HG02678 (cell line): ENCODE measurements around the gene SEL1L3.
A peak's percentile ranks its signal among the peaks of the same experiment; 100 is the strongest.
"Not testable (repeated sequence)": the region's sequence is repeated elsewhere in the genome, so short reads cannot be mapped to it uniquely, and the experiment has no call there.

ENCODE experiments used
- ATAC-seq: cut with Tn5 transposase; IDR thresholded peaks from one replicate; pipeline ENCODE4 v1.9.1; 2021; ENCODE audit warnings: mild to moderate bottlenecking, moderate library complexity; ENCODE audit not compliant: unreplicated experiment

Gene SEL1L3

GRCh38 chr4:25879991-25880651 is 17.3 kb upstream of the SEL1L3 start:
- peak; percentile 64 for ATAC-seq

DNA sequence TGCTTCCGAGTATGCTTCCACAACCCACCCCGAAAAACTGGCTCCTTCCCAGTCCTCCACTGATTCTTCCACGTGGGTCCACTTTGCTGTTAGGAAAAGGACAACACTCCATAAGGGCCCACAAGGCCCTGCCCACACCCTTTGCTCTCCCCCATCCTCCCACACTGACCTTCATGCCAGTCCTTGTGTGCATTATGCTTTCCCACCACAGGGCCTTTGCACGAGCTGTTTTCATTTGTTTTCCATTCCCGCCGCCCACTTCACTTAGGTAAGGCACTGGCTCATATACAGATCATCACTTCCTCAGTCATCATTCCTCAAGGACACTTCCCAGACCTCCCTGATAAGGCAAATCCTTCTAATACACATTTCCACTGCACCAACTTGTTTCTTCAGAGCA is 16.8 kb upstream of the SEL1L3 start:
- no peak for ATAC-seq

DNA sequence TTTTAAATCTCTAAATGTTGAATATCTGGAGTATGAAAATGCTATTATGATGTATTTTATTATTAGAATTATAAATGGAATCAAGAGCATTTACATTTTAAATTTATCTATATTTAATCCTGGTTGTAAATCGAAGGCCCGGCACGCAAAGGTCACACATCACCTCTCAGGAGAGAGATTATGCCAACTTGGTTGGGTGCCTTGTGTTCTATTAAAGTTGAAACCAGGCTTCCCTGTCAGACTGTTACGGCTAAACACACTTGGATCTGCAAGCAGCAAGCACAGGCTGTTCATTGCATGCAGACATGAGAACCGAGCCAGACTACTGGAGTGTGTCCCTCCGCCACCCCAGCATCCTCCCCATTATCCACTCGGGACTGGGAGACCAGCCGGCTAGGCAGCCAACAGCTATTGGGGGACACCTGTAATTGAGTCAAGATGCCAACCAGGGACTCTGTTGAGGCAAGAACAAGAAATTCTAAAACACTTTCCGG is 16.4 kb upstream of the SEL1L3 start:
- ATAC-seq: no peak

GRCh38 chr4:25878676-25879075 is 15.9 kb upstream of the SEL1L3 start:
- ATAC-seq: no peak

- ATAC-seq: peak; percentile 45
These were observed 12.5 kb upstream of the SEL1L3 start for GRCh38 chr4:25875281-25875745.

DNA sequence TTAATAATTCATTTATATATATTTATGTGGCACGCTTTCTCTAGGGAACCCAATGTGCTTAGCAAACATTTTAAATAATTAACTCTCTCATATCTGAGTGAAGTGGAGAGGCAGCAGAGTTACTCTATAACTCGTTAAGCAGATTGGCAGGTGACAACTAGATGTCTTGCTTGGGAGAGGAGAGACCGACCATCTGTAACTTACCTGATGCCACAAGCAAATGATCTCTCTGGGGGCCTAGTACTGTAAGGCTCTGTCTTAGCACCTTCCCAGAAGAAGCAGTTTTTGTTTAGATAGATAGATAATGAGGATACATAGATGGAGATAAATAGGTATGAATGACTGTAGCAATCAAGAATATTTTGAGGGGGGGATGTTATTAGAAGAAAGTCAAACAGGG is 11.9 kb upstream of the SEL1L3 start:
- peak; percentile 53 for ATAC-seq

DNA sequence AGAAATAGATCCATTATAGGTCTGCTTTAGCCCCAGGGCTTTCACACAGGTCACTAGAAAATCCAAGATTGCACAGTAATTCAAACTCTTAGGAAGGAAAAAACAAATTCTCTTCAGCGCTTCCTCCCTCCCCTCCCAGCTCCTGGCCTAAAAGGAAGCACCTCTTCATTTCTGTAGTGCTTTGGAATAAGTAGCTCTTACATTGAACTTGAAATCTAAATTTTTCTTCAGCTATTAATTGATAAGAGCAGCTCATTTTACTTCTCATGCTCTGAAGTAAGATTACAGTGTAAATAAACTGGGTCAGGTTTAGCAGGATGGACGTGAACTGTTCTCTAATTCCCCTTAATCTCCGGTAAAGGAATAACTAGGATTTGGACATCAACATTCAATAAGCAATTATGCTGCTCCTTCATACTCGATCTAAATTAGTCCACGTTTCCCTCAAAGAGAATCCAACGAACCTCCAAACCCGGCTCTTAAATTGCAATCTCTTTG is 10.9 kb upstream of the SEL1L3 start:
- ATAC-seq: no peak

DNA sequence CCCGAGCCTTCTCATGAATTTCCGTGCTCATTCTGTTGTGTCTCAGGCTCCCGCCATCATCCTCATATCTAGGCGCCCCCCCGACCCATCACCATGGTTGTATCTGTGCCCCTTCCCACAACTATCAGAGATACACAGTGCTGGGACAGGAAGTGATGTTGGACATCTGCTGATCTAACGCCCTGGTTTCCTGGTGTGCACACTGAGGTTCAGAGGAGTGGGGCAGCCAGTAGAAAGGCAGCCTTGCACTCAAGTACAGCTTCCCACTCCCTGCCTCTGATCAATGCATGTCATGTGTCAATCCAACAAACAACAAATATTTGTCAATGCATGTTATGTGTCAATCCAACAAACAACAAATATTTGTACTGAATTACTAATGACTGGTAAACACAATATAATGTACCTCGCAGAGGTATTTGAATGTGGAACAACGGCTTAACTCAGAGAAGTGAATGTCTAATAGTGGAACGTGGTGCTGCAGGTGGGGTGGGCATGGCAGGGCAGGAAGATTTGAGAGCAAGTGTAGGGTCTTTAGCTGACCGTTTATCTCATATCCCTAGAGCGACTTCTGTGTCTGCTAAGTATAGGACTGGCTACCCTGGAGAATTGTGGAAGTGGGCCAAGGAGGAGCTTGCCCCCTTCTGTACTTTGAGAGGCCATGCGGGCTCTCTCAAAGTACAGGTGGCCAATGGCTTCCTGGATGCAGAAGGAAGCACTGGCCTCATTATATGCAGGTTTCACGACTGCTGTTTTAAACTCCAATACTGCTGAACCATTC is 10.3 kb upstream of the SEL1L3 start:
- ATAC-seq: no peak

- peak; percentile 57 for ATAC-seq
These were observed 7.3 kb upstream of the SEL1L3 start for GRCh38 chr4:25870081-25870480.

- ATAC-seq: no peak
These were observed 5.0 kb upstream of the SEL1L3 start for GRCh38 chr4:25867781-25868294.

DNA sequence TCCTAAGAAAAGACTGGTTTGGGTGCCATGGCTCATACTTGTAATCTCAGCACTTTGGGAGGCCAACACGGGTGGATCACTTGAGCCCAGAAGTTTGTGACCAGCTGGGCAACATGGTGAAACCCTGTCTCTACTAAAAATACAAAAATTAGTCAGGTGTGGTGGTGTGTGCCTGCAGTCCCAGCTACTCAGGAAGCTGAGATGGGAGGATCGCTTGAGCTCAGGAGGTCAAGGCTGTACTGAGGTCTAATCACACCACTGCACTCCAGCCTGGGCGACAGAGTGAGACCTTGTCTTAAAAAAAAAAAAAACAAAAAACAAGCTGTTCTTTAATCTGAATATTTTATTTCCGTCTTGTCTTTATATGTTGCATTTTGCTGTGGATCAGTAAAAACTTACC is 3.6 kb upstream of the SEL1L3 start:
- not testable (repeated sequence) for ATAC-seq

DNA sequence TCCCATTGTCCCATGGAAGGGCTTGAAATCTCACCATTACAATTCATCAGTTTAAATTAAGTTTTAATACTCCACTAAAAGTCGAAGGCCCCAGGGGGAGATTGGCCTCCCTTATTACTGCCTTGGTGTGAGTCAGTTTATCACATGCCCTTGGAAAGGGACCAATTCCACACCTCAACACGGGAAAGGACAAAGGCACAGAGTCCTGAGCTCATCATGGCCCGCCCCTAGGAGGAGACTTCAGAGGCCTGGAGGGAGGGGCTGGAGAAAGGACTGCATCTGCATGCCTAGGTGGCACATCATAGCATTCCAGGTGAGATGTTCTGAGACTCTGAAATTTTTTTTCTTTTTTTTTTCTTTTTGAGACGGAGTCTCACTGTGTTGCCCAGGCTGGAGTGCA is 2.8 kb upstream of the SEL1L3 start:
- ATAC-seq: no peak

- no peak for ATAC-seq
These were observed 1.1 kb upstream of the SEL1L3 start for GRCh38 chr4:25863831-25864418.

- ATAC-seq: no peak
These were observed 578 bp upstream of the SEL1L3 start for GRCh38 chr4:25863347-25863784.

GRCh38 chr4:25861951-25862410 is 807 bp downstream of the SEL1L3 start:
- peak; percentile 20 for ATAC-seq

- no peak for ATAC-seq
These were observed 1.4 kb downstream of the SEL1L3 start for GRCh38 chr4:25861280-25861950.

DNA sequence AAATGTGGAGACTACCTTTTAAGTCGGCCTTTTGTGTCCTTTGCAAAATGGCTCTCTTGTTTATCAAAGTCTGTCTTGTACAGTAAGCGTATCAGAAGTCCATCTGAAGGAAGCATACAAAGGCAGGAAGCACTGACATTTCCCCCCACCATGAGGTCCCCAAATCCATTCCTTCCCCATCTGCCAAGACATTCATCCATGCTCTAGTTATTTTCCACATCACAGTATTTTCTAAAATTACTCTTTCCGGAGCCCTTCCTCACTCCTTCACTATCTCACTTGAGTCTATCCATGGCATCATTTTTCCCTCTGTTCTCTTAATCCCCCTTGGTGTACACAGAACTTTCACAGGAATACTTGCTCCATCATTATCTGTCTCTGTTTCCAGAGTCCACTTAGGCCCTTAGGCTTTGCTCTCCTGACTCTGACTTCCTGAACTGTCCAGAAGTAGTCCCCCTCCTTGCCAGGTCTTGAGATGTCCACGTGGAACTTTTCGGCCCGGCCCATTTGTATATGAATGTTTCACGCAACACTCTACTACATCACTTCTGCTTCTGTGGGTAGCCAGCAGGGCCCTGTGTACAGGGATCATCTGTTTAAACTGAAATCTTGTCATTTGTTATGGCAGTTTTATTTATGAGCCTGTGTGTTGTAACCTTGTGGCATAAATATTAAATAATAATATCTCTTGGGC is 2.1 kb downstream of the SEL1L3 start:
- ATAC-seq: no peak

- peak; percentile 36 for ATAC-seq
These were observed 3.2 kb downstream of the SEL1L3 start for GRCh38 chr4:25859429-25860148.

DNA sequence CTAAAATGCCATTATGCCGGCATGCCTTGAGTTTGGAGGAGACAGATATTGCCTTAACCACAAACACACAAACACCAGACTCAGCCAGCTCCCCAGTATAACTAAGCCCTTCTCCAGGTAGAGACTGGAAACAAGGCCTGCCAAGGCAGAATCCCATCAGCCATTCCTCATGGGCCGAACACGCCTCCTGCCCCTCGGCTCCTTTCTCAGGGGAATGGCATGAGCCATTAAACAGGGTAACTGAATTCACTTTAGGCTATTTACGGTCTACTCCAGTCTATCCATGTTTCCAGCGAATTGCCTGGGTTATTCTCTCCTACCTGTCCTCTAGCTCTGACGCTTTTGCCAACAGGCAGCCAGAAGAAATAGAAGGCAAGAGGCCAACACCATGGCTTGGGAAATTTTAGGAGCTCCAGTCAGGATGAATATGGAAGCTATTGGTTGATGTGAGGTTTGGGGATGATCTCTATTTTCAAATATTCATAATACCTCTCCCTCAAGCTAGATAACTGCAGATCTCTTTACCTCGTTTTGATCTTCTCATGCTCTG is 4.9 kb downstream of the SEL1L3 start:
- no peak for ATAC-seq
